B cell (primary cell): ENCODE data around the gene ARHGAP12.

ENCODE experiments used
- CTCF ChIP-seq: fragments of 200-600 bp; IDR thresholded peaks from one replicate; pipeline ENCODE4 v1.8.0; 2022; ENCODE audit warnings: antibody characterized with exemption, mild to moderate bottlenecking
- EZH2 ChIP-seq: IDR thresholded peaks from 2 replicates; pipeline ENCODE4 v1.6.1; 2012; ENCODE audit warnings: borderline replicate concordance, low read depth, mild to moderate bottlenecking, moderate library complexity, low read length; ENCODE audit not compliant: insufficient read depth, poor library complexity, severe bottlenecking

DNA sequence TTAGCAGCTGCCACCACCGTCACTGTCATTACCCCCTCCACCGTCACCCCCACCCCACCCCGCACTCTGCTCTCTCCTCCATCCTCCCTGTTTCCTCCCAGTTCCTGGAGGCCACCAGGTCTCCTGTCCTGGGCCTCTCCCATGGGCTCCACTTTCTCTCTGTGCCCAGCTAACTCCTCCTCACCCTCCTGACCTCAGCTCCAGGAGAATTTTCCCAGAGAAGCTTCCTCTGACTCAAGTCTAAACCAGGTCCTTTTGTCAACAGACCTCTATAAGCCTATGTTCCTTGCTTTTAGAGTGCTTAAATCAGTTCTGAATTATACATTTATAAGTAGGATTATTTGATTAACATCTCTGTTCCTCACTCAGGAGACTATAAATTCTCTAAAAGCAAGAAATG is 150.0 kb downstream of the ARHGAP12 start:
- no peak for TF ChIP-seq CTCF
- no peak for TF ChIP-seq EZH2
